Coronary artery (tissue), 2 donors: ENCODE results near the gene WDR62.

Experiments
- DNase-seq: peaks from one replicate; pipeline ENCODE4 v3.0.0-alpha.2; 2017; ENCODE audit warnings: low spot score
- H3K27ac ChIP-seq, 2 donors: fragments of 200-600 bp; sonication (generic); one replicate each; pipeline ENCODE4 v1.5.1; 2016 to 2019
- H3K4me3 ChIP-seq: fragments of 200-600 bp; sonication (generic); 2 replicates; pipeline ENCODE4 v1.5.1; 2016; ENCODE audit warnings: mild to moderate bottlenecking, moderate library complexity
- TF ChIP-seq, protein P1 (sequence below): fragments of 200-600 bp; sonication (generic); IDR thresholded peaks from one replicate; pipeline ENCODE4 v1.5.1; 2019; ENCODE audit warnings: antibody characterized with exemption

The WDR62 gene

DNA sequence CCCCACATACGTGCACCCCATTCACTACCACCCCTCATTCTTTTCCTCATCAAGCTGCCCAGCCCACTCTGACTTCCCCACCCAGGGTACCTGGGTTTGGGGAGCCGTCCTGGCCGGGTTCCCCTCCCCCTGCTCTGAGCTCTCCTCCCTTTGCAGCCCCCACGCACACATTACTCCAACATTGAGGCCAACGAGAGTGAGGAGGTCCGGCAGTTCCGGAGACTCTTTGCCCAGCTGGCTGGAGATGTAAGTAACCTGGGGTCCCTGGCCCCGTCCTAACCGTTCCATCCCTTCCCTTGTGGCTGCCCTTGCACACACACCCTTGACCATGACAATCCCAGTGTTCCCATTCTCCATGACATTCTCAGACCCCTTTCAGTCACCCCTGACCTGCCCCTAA is 87.8 kb downstream of the WDR62 start:
- H3K27ac ChIP-seq, result no peak overlapping the region
- TF ChIP-seq, protein P1, sequence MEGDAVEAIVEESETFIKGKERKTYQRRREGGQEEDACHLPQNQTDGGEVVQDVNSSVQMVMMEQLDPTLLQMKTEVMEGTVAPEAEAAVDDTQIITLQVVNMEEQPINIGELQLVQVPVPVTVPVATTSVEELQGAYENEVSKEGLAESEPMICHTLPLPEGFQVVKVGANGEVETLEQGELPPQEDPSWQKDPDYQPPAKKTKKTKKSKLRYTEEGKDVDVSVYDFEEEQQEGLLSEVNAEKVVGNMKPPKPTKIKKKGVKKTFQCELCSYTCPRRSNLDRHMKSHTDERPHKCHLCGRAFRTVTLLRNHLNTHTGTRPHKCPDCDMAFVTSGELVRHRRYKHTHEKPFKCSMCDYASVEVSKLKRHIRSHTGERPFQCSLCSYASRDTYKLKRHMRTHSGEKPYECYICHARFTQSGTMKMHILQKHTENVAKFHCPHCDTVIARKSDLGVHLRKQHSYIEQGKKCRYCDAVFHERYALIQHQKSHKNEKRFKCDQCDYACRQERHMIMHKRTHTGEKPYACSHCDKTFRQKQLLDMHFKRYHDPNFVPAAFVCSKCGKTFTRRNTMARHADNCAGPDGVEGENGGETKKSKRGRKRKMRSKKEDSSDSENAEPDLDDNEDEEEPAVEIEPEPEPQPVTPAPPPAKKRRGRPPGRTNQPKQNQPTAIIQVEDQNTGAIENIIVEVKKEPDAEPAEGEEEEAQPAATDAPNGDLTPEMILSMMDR, result no peak
- H3K4me3 ChIP-seq, result no peak overlapping the region
- no peak for DNase-seq

DNA sequence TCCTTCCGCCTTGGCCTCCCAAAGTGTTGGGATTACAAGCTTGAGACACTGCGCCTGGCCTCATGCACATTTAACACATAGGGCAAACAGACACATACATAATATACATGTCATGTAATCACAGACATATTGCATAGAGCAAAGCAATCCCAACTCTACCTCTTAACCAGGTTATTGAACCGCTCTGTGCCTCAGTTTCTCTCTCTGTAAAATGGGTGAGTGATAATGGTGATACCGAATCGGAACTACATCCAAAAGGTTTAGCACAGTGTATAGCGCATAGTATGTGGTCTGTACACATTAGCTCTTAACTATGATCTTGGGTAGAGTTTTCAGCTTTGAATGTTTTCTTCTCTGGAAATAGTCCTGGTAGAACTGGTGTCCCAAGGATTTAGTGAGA is 89.9 kb downstream of the WDR62 start:
- no peak overlapping the region for H3K27ac ChIP-seq
- no peak for DNase-seq
- TF ChIP-seq, protein P1, result no peak
- H3K4me3 ChIP-seq, result no peak overlapping the region

DNA sequence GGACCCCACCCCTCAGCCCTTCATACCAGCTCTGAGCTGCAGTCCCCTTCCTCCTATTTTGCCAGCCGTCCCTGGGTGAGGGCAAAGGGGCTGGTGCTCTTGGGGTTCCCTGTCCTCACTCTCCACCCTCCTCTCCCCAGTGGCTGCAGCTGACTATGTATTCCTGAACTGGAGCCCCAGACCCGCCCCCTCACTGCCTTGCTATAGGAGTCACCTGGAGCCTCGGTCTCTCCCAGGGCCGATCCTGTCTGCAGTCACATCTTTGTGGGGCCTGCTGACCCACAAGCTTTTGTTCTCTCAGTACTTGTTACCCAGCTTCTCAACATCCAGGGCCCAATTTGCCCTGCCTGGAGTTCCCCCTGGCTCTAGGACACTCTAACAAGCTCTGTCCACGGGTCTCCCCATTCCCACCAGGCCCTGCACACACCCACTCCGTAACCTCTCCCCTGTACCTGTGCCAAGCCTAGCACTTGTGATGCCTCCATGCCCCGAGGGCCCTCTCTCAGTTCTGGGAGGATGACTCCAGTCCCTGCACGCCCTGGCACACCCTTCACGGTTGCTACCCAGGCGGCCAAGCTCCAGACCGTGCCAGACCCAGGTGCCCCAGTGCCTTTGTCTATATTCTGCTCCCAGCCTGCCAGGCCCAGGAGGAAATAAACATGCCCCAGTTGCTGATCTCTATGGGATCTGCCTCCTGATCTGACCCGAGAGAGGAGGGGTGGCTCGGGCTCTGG is 95.1 kb downstream of the WDR62 start:
- Histone ChIP-seq H3K4me3 (no peak overlapping the region), H3K27ac (peak overlapping the region in 1 of 2 donors; percentile 99)
- no peak for DNase-seq
- TF ChIP-seq, protein P1, result no peak

DNA sequence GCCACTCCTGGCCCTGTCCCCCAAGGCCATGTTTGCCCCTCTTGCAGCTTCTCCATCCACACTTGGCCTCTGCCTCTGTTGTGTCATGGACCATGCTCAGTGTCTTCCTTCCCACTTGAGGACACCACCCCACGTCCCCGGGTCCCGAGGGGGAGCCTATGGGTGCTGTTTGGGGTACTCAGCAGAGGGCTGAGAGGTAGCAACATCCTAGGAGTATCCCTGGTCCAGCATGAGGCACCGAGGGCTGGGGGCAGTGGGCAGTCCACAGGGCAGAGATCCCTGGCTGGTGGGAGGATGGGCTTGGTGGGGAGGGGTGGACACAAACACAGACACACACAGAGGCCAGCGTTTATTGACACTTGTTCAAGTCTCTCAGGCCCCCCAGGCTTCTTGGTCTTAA is 95.9 kb downstream of the WDR62 start:
- no peak for DNase-seq
- Histone ChIP-seq H3K27ac (peak overlapping the region; percentile 96 to 99), H3K4me3 (peak overlapping the region; percentile 90)
- TF ChIP-seq, protein P1, result no peak

DNA sequence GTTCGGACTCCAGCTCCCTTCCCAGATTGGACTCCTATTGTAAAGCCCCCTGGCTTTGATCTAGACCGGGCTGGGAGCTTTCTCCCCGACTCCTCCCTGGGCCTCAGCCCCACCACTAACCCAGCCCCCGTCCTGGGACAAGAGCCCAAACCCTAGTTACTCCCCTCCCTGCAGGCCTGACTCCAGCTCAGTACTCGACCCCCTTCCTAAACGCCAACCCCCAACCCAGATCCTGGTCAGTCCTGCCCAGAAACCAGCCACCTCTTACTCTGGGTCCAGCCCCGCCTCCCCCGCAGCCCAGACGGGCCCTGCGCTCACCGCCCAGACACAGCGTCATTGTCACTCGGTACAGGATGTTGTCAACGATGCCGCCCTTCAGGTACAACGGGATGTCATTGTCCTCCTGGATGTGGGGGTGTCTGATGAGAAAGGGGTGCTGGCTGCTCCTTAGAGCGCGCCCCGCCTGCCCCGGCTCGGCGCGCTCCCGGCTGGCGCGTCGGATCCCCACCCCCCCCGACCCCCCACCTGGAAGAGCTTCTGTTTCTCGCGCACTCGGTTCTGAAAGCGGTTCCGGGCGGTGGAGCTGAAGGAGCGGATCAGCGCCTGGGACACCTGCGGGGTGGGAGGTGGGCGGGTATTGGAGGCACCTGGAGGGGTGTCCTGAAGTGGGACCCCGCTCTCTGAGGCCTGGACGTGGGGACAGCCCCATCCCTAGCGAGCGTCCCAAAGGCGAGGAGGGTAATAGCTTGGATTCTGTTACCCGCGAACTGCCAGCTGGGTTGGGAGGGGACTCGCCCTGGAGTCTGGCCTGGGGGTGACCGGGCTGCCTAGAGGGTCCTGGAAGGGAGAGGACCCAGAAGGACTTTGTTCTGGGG is 96.7 kb downstream of the WDR62 start:
- TF ChIP-seq, protein P1, result no peak
- peak overlapping the region; percentile 90 for H3K4me3 ChIP-seq
- H3K27ac ChIP-seq, result peak overlapping the region; percentile 96 to 99
- DNase-seq, result peak; percentile 88

DNA sequence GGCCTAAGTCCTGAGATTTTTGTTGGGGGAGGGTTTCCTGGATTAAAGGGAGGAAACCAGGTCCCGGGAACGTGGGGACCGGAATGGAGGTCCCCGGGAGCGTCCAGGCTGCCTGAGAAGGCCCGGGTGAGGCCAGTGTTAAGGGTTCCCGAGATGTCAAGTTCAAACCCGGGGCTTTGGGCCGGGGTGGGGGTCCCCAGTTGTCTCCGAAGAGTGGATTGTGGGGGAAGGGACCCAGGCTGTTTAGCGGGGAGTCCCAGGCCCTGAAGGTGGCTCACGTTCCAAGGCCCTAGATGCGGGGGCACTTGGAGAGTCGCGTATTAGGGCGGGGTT is 97.3 kb downstream of the WDR62 start:
- DNase-seq, result no peak
- TF ChIP-seq, protein P1, result no peak
- Histone ChIP-seq H3K4me3 (peak overlapping the region; percentile 90), H3K27ac (peak overlapping the region; percentile 96 to 99)
